Ectodermal cell (in vitro differentiated cells): Measurements from ENCODE around the gene SUSD2.
"Not testable (repeated sequence)": the region's sequence is repeated elsewhere in the genome, so short reads cannot be mapped to it uniquely, and the experiment has no call there.

ENCODE experiments used
- H3K27ac ChIP-seq: 2 replicates; pipeline ENCODE4 v1.7.0; 2013; ENCODE audit warnings: mild to moderate bottlenecking, low read depth, low read length; ENCODE audit not compliant: insufficient read depth, poor library complexity, severe bottlenecking
- H3K27me3 ChIP-seq: 2 replicates; pipeline ENCODE4 v1.7.0; 2013; ENCODE audit warnings: mild to moderate bottlenecking, low read length; ENCODE audit not compliant: insufficient read depth, control insufficient read depth, poor library complexity, severe bottlenecking
- H3K36me3 ChIP-seq: one replicate; pipeline ENCODE4 v1.7.0; 2013; ENCODE audit warnings: low read length; ENCODE audit not compliant: control insufficient read depth, insufficient read depth
- H3K4me1 ChIP-seq: one replicate; pipeline ENCODE4 v1.7.0; 2013; ENCODE audit warnings: low read length; ENCODE audit not compliant: control insufficient read depth, insufficient read depth
- H3K4me3 ChIP-seq: 2 replicates; pipeline ENCODE4 v1.7.0; 2013; ENCODE audit warnings: low read depth, low read length, control low read depth; ENCODE audit not compliant: insufficient read depth
- H3K9me3 ChIP-seq: 2 replicates; pipeline ENCODE4 v1.7.0; 2013; ENCODE audit warnings: mild to moderate bottlenecking, low read length, moderate library complexity; ENCODE audit not compliant: control insufficient read depth
- WGBS, 2 experiments: methylation state at CpG; one replicate each; pipeline ENCODE4 v1.1.7; 2013; ENCODE audit warnings: missing lambda C conversion rate in 2 of 2; 5-methylcytosine and 5-hydroxymethylcytosine counted together

The SUSD2 gene

DNA sequence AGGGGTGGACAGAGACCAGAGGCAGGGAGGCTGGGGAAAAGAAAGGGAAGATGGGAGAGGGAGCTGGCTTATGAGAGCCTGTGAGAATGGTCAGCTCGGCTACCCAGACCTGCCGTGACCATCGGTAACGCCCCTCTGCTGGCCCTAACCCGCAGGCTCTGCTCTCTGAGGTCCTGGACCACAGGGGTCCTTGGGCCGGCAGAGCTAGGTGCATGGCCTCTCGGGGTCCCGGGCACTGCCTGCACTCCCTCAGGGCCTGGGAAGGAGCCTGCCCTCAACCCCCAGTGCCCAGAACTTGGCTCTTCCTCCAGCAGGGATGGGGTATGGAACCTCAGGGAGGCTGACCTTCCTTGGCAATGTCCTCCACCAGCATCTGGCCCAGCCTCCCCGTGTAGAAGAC, 50.4 kb downstream of the SUSD2 start:
- Histone ChIP-seq H3K4me3 (no peak overlapping the region), H3K27me3 (no peaks in the 10 kb centered on the region), H3K4me1 (peaks cover 5% of the 10 kb centered on the region), H3K36me3 (no peaks in the 10 kb centered on the region), H3K27ac (no peak overlapping the region), H3K9me3 (no peaks in the 10 kb centered on the region)
- WGBS, 2 experiments, result 92 to 95% methylated on average over 9 of the region's 9 CpGs

DNA sequence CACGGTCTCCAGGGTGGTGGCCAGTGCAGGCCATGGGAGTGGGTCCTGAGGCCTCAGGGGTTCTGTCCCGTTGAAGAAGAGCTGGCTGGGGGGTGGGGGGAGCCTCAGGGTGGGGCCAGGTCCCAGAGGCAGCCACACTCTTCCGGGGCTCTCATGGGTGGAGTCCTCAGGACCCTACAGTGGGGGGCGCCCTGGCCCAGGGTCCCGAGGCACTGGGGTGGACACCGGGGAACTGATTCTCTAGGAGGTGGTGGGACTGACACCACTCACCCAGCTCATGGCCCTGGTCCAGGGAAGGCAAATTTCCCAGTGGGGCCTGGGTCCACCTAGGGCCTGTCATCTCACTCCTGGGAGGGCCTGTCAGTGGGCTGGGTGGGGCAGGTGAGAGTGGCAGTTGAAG, 50.8 kb downstream of the SUSD2 start:
- no peaks in the 10 kb centered on the region for H3K36me3 ChIP-seq
- peaks cover 5% of the 10 kb centered on the region for H3K4me1 ChIP-seq
- no peak overlapping the region for H3K4me3 ChIP-seq
- WGBS, 2 experiments, result 93 to 95% methylated on average over 6 of the region's 6 CpGs
- no peaks in the 10 kb centered on the region for H3K27me3 ChIP-seq
- H3K9me3 ChIP-seq, result no peaks in the 10 kb centered on the region
- H3K27ac ChIP-seq, result no peak overlapping the region

- H3K27me3 ChIP-seq, result no peaks in the 10 kb centered on the region
- WGBS, 2 experiments, result 94 to 97% methylated on average over 15 of the region's 15 CpGs
- H3K36me3 ChIP-seq, result no peaks in the 10 kb centered on the region
- peaks cover 5% of the 10 kb centered on the region for H3K4me1 ChIP-seq
- H3K4me3 ChIP-seq, result no peak overlapping the region
- H3K9me3 ChIP-seq, result no peaks in the 10 kb centered on the region
- H3K27ac ChIP-seq, result no peak overlapping the region
Observed at GRCh38 chr22:24232725-24233124, 51.4 kb downstream of the SUSD2 start.

GRCh38 chr22:24233235-24233634, 51.9 kb downstream of the SUSD2 start:
- Histone ChIP-seq H3K4me3 (no peak overlapping the region), H3K27ac (no peak overlapping the region), H3K36me3 (no peaks in the 10 kb centered on the region), H3K9me3 (no peaks in the 10 kb centered on the region), H3K27me3 (no peaks in the 10 kb centered on the region), H3K4me1 (peaks cover 5% of the 10 kb centered on the region)
- 91 to 94% methylated on average over 13 of the region's 13 CpGs for WGBS, 2 experiments

- no peak overlapping the region for H3K27ac ChIP-seq
- H3K36me3 ChIP-seq, result no peaks in the 10 kb centered on the region
- H3K27me3 ChIP-seq, result no peaks in the 10 kb centered on the region
- 94 to 95% methylated on average over 14 of the region's 14 CpGs for WGBS, 2 experiments
- H3K4me1 ChIP-seq, result peaks cover 5% of the 10 kb centered on the region
- H3K4me3 ChIP-seq, result no peak overlapping the region
- no peaks in the 10 kb centered on the region for H3K9me3 ChIP-seq
Observed at GRCh38 chr22:24233816-24234215, 52.5 kb downstream of the SUSD2 start.

DNA sequence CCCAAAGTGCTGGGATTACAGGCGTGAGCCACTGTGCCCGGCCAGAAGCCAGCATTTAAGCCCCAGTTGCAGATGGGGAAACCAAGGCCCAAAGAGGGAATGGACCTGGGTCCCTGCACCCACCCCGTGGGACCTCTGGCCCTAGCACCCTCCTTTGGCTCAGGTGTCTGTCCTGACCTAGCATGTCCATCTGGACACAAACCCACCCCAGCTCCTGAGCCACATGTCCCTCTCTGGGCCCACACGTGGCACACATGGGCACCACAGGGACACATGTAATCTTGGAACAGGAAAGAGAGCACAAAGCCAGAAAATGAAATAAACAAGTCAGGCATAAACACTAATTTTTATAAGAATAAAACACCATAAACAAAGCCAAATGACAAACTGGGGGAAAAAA, 54.0 kb downstream of the SUSD2 start:
- no peak overlapping the region for H3K4me3 ChIP-seq
- 89 to 96% methylated on average over 4 of the region's 4 CpGs for WGBS, 2 experiments
- H3K27me3 ChIP-seq, result no peaks in the 10 kb centered on the region
- H3K36me3 ChIP-seq, result no peaks in the 10 kb centered on the region
- no peaks in the 10 kb centered on the region for H3K9me3 ChIP-seq
- no peak overlapping the region for H3K27ac ChIP-seq
- H3K4me1 ChIP-seq, result peaks cover 5% of the 10 kb centered on the region

GRCh38 chr22:24236656-24237055, 55.4 kb downstream of the SUSD2 start:
- 88 to 96% methylated on average over 3 to 4 of the region's 4 CpGs for WGBS, 2 experiments
- Histone ChIP-seq H3K36me3 (no peaks in the 10 kb centered on the region), H3K9me3 (no peaks in the 10 kb centered on the region)

DNA sequence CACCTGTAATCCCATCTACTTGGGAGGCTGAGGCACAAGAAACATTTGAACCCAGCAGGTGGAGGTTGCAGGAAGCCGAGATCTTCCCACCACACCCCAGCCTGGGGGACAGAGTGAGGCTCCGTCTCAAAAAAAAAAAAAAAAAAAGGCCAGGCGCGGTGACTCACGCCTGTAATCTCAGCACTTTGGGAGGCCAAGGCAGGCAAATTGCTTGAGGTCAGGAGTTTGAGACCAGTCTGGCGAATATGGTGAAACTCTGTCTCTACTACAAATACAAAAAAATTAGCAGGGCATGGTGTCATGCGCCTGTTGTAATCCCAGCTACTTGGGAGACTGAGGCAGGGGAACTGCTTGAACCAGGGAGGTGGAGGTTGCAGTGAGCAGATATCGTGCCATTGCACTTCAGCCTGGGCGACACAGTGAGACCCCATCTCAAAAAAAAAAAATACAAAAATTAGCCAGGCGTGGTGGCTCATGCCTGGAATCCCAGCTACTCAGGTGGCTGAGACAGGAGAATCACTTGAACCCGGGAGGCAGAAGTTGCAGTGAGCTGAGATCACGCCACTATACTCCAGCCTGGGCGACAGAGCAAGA, 56.9 kb downstream of the SUSD2 start:
- not testable (repeated sequence) for H3K4me3 ChIP-seq, H3K9me3 ChIP-seq, H3K27me3 ChIP-seq, H3K36me3 ChIP-seq, H3K4me1 ChIP-seq, H3K27ac ChIP-seq
- 91 to 95% methylated on average over 13 of the region's 13 CpGs for WGBS, 2 experiments

More at GRCh38 chr22:24236656-24237055, 55.4 kb downstream of the SUSD2 start:
- no peaks in the 10 kb centered on the region for H3K27me3 ChIP-seq
- H3K27ac ChIP-seq, result no peak overlapping the region
- no peak overlapping the region for H3K4me3 ChIP-seq
- H3K4me1 ChIP-seq, result no peaks in the 10 kb centered on the region
